Omental fat pad (tissue), 4 donors: Measurements from ENCODE around the gene RAG2. TPM values are rescaled to one million over a fixed set of nuclear protein-coding genes. Genes with fewer than 3 reads are reported as not detected.
"Not testable (repeated sequence)": the region's sequence is repeated elsewhere in the genome, so short reads cannot be mapped to it uniquely, and the experiment has no call there.

Source experiments
- ATAC-seq: fragments of 150-250 bp; one replicate; pipeline ENCODE4 v1.9.1; 2016; ENCODE audit warnings: mild to moderate bottlenecking, moderate library complexity; ENCODE audit not compliant: low FRiP score
- DNase-seq: peaks from one replicate; pipeline ENCODE4 v3.0.0-alpha.2; 2019; ENCODE audit warnings: low spot score
- total RNA-seq, 4 donors: library from RNA; depleted of rRNA; stranded (reverse); fragments of >200 nt; gene quantifications; one replicate each; pipeline ENCODE4 v1.1.0, GENCODE V29; 2016
- TF ChIP-seq, protein P1 (sequence below), 3 donors: fragments of 450-650 bp; IDR thresholded peaks; one replicate each; pipeline ENCODE4 v1.5.1; 2016 to 2017; ENCODE audit warnings: antibody characterized with exemption in 3 of 3, mild to moderate bottlenecking in 3 of 3, moderate library complexity in 2 of 3

The RAG2 gene
- total RNA-seq, 4 donors from 2014 or later, result not detected

DNA sequence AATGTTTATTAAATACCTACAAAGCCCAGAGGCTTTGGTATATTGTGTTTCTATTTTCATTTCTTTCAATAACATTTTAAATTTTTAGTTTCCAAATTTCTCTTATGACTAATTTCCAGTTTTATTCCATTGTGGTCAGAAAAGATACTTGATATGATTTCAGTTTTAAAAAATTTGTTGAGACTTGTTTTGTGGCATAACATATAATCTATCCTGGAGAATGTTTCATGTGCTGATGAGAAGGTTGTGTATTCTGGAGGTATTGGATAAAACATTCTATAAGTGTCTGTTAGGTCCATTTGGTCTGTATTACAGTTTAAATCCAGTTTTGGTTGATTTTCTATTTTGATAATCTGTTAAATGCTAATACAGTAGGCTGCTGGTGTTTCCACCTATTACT is 40.0 kb downstream of the RAG2 start:
- TF ChIP-seq, protein P1, sequence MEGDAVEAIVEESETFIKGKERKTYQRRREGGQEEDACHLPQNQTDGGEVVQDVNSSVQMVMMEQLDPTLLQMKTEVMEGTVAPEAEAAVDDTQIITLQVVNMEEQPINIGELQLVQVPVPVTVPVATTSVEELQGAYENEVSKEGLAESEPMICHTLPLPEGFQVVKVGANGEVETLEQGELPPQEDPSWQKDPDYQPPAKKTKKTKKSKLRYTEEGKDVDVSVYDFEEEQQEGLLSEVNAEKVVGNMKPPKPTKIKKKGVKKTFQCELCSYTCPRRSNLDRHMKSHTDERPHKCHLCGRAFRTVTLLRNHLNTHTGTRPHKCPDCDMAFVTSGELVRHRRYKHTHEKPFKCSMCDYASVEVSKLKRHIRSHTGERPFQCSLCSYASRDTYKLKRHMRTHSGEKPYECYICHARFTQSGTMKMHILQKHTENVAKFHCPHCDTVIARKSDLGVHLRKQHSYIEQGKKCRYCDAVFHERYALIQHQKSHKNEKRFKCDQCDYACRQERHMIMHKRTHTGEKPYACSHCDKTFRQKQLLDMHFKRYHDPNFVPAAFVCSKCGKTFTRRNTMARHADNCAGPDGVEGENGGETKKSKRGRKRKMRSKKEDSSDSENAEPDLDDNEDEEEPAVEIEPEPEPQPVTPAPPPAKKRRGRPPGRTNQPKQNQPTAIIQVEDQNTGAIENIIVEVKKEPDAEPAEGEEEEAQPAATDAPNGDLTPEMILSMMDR (IDR thresholded peaks at IDR 0.05), result no peak
- no peak for ATAC-seq

DNA sequence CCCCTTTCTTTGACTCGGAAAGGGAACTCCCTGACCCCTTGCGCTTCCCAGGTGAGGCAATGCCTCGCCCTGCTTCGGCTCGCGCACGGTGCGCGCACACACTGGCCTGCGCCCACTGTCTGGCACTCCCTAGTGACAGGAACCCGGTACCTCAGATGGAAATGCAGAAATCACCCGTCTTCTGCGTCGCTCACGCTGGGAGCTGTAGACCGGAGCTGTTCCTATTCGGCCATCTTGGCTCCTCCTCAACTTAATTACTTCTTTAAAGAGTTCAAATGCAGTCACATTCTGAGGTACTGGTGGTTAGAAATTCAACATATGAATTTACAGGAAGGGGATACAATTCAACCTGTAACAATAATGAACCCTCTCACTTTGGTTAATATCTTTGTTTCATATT is 40.6 kb downstream of the RAG2 start:
- ATAC-seq, DNase-seq: not testable (repeated sequence)

More for the DNA sequence above, 40.0 kb downstream of the RAG2 start:
- DNase-seq, result no peak

DNA sequence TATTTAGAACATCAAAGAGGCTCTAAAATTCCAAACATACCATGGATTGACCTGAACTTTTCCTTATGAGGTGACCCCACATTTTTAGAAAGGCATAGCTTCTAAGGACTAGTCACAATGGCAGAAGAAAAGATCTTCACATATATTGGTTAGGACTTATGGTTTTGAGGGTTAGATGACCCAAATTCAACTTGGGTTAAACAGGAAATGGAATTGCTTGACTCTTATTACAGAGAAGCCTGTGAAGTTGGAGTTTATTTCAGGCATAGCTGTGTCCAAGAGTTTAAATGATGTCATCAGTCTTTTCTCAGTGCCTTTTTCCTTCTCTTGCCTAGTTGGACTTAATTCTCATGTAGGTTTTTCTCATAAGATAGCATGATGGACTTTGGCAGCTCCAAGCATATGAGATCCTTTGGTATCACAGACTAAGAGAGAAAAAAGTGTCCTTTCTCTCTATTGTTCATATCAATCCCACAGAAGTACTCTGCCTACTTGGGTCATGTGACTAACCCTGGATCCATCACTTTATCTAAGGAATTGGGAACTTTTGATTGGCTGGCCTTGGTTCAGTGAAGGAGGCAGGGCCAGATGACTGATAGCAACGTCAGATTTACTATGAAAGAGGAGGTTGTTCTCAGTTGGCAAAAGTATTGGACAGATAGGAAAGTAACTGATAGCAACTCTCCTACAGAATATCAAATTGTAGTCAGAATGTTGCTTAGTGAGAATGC is 47.5 kb downstream of the RAG2 start:
- TF ChIP-seq, protein P1 (IDR thresholded peaks at IDR 0.05), result no peak

More for the DNA sequence above, 47.5 kb downstream of the RAG2 start:
- ATAC-seq (no peak), DNase-seq (no peak)

Other genes with a start within 250 kb of the RAG2 start
- 10 to 100 TPM; 10.1 to 17.5 (median 13.9) TPM for gene TRAF6, start 88.0 kb downstream of the RAG2 start, total RNA-seq
- gene RAG1, start 30.2 kb downstream of the RAG2 start, total RNA-seq, result 1 to 10 TPM in 1 of 4 donors, under 1 TPM in 3; 0.24 to 1.9 (median 0.41) TPM
- 10 to 100 TPM in 3 of 4 donors, 1 to 10 TPM in 1; 9.5 to 25.2 (median 16.8) TPM for gene IFTAP, start 3.7 kb downstream of the RAG2 start, total RNA-seq